SJCRH30 (cell line): ENCODE results near the gene H2BW2. TPM values are rescaled to one million over a fixed set of nuclear protein-coding genes. Genes with fewer than 3 reads are reported as not detected.

ENCODE experiments used
- DNase-seq, 2 experiments: peaks; one replicate each; pipeline ENCODE4 v3.0.0-alpha.2; 2015 to 2020
- H3K27ac ChIP-seq: fragments of 250-450 bp; sonication (Bioruptor Pico); 2 replicates; pipeline ENCODE4 v1.5.1; 2020; ENCODE audit warnings: mild to moderate bottlenecking, moderate library complexity
- H3K27me3 ChIP-seq: fragments of 250-450 bp; sonication (Bioruptor Pico); 2 replicates; pipeline ENCODE4 v1.5.1; 2020; ENCODE audit warnings: mild to moderate bottlenecking, moderate library complexity
- H3K36me3 ChIP-seq: fragments of 250-450 bp; sonication (Bioruptor Pico); 2 replicates; pipeline ENCODE4 v1.5.1; 2020; ENCODE audit warnings: mild to moderate bottlenecking, moderate library complexity
- H3K4me1 ChIP-seq: fragments of 250-450 bp; sonication (Bioruptor Pico); 2 replicates; pipeline ENCODE4 v1.5.1; 2020; ENCODE audit warnings: mild to moderate bottlenecking, moderate library complexity
- H3K4me3 ChIP-seq: fragments of 250-450 bp; sonication (Bioruptor Pico); 2 replicates; pipeline ENCODE4 v1.5.1; 2020; ENCODE audit warnings: mild to moderate bottlenecking, moderate library complexity
- H3K9me3 ChIP-seq: fragments of 250-450 bp; sonication (Bioruptor Pico); replicated peaks from 2 replicates; pipeline ENCODE4 v1.5.1; 2020; ENCODE audit warnings: mild to moderate bottlenecking, moderate library complexity
- total RNA-seq: library from RNA; depleted of rRNA; stranded (reverse); fragments of >200 nt; shearing (Covaris generic); gene quantifications from 2 replicates; pipeline ENCODE4 v1.2.3, GENCODE V29; 2014; rRNA removed

H2BW2 gene
- total RNA-seq, 1 experiment from 2014 or later: not detected

- Histone ChIP-seq H3K4me3 (no peak overlapping the region), H3K9me3 (no peaks in the 10 kb centered on the region), H3K36me3 (no peaks in the 10 kb centered on the region), H3K27ac (no peak overlapping the region), H3K27me3 (no peaks in the 10 kb centered on the region), H3K4me1 (no peaks in the 10 kb centered on the region)
- no peak for DNase-seq
These were observed 45.0 kb downstream of the H2BW2 start for GRCh38 chrX:104084534-104085277.

GRCh38 chrX:104085477-104085876 lies 45.7 kb downstream of the H2BW2 start:
- no peak for DNase-seq
- Histone ChIP-seq H3K27me3 (no peaks in the 10 kb centered on the region), H3K4me1 (no peaks in the 10 kb centered on the region), H3K27ac (no peak overlapping the region), H3K9me3 (no peaks in the 10 kb centered on the region), H3K4me3 (no peak overlapping the region), H3K36me3 (no peaks in the 10 kb centered on the region)

- Histone ChIP-seq H3K4me3 (no peak overlapping the region), H3K9me3 (no peaks in the 10 kb centered on the region), H3K4me1 (no peaks in the 10 kb centered on the region), H3K27me3 (no peaks in the 10 kb centered on the region), H3K36me3 (no peaks in the 10 kb centered on the region), H3K27ac (no peak overlapping the region)
- no peak for DNase-seq
These were observed 46.2 kb downstream of the H2BW2 start for GRCh38 chrX:104085919-104086318.

Other genes starting within 250 kb of the H2BW2 start
- 0.69 and 0.99 TPM in 2 replicates for gene RAB9B, start 207.7 kb upstream of the H2BW2 start, total RNA-seq
- gene TMSB15B, start 77.3 kb upstream of the H2BW2 start, total RNA-seq: 10.0 and 18.3 TPM in 2 replicates
- not detected in 2 replicates for gene H2BW1, start 26.2 kb upstream of the H2BW2 start, total RNA-seq
- 3.0 and 5.7 TPM in 2 replicates for gene TMSB15C, start 36.3 kb downstream of the H2BW2 start, total RNA-seq
- 1.1 and 1.2 TPM in 2 replicates for gene ZCCHC18, start 72.6 kb downstream of the H2BW2 start, total RNA-seq
- gene SLC25A53, start 117.1 kb downstream of the H2BW2 start, total RNA-seq: 3.1 and 4.2 TPM in 2 replicates
- gene FAM199X, start 126.5 kb downstream of the H2BW2 start, total RNA-seq: 7.0 and 7.4 TPM in 2 replicates
- not detected in 2 replicates for gene ESX1, start 215.0 kb downstream of the H2BW2 start, total RNA-seq